Cardiac muscle cell (in vitro differentiated cells and primary cell): Measurements from ENCODE around the gene IL12RB1. TPM values are rescaled to one million over a fixed set of nuclear protein-coding genes. Genes with fewer than 3 reads are reported as not detected.
A peak's percentile ranks its signal among the peaks of the same experiment; 100 is the strongest.
"Not testable (repeated sequence)": the region's sequence is repeated elsewhere in the genome, so short reads cannot be mapped to it uniquely, and the experiment has no call there.

ENCODE experiments used
- DNase-seq, 2 donors: peaks; one replicate each; pipeline versions ENCODE4 v3.0.0 to v3.0.0-alpha.2; 2010 to 2017; ENCODE audit warnings: low read depth in 1 of 2, low spot score in 1 of 2
- H3K27ac ChIP-seq: fragments of 200-600 bp; sonication (generic); 2 replicates; pipeline ENCODE4 v1.5.1; 2016
- H3K27me3 ChIP-seq: fragments of 200-600 bp; sonication (generic); 2 replicates; pipeline ENCODE4 v1.6.0; 2016; ENCODE audit warnings: control low read depth
- H3K36me3 ChIP-seq: fragments of 200-600 bp; sonication (generic); 2 replicates; pipeline ENCODE4 v1.5.1; 2016; ENCODE audit warnings: control low read depth
- H3K4me1 ChIP-seq: fragments of 200-600 bp; sonication (generic); 2 replicates; pipeline ENCODE4 v1.8.1; 2017; ENCODE audit warnings: low read depth, mild to moderate bottlenecking, mixed run types
- H3K4me3 ChIP-seq: fragments of 200-600 bp; sonication (generic); 2 replicates; pipeline ENCODE4 v1.5.1; 2016; ENCODE audit warnings: mild to moderate bottlenecking
- H3K9me3 ChIP-seq: fragments of 200-600 bp; sonication (generic); 2 replicates; pipeline ENCODE4 v1.5.1; 2017; ENCODE audit warnings: low read depth, mild to moderate bottlenecking, control low read depth
- CTCF ChIP-seq: IDR thresholded peaks from 2 replicates; pipeline ENCODE4 v1.5.1; 2012; ENCODE audit warnings: low read depth, mild to moderate bottlenecking, low read length
- polyA plus RNA-seq: library from polyadenylated mRNA; unstranded; fragments of >200 nt; fragmentation: Nextera tagmentation; extraction: Ambion mirVana; gene quantifications from 2 replicates; pipeline ENCODE4 v1.2.1, GENCODE V29; 2016
- total RNA-seq: library from RNA; depleted of rRNA; stranded (reverse); fragments of >200 nt; gene quantifications from 2 replicates; pipeline ENCODE4 v1.2.3, GENCODE V29; 2016

Gene IL12RB1
- total and polyA plus RNA-seq, 2 experiments from 2014 or later = not detected

GRCh38 chr19:18093439-18094161, 6.9 kb upstream of the IL12RB1 start:
- H3K4me3 ChIP-seq = no peak overlapping the region
- no peak for DNase-seq
- H3K36me3 ChIP-seq = no peaks in the 10 kb centered on the region
- H3K4me1 ChIP-seq = no peaks in the 10 kb centered on the region
- no peak overlapping the region for H3K27ac ChIP-seq
- no peak for TF ChIP-seq CTCF
- H3K9me3 ChIP-seq = no peaks in the 10 kb centered on the region
- peaks cover 6% of the 10 kb centered on the region for H3K27me3 ChIP-seq

DNA sequence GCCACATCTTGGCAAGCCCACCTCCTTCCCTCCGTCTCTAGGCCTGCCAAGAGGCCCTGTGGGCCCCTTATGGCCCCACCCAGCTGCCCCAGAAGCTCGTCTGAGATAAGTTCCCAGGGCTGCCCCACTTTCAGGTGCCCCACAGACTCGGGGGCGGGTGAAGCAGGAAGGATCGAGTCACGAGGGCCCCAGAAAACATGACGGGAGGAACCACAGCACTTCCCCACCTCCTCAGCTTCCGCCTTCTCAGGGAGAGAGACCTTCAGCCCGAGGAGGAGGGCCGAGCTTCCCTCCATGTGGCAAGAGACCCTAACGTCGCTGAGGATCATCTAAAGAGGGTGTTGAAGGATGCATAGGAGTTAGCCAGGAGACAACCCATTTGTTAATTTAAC, 4.5 kb upstream of the IL12RB1 start:
- H3K27me3 ChIP-seq = no peaks in the 10 kb centered on the region
- H3K36me3 ChIP-seq = no peaks in the 10 kb centered on the region
- H3K9me3 ChIP-seq = no peaks in the 10 kb centered on the region
- TF ChIP-seq CTCF = no peak
- no peak overlapping the region for H3K27ac ChIP-seq
- H3K4me3 ChIP-seq = no peak overlapping the region
- no peaks in the 10 kb centered on the region for H3K4me1 ChIP-seq
- no peak for DNase-seq

- Histone ChIP-seq H3K4me3 (no peak overlapping the region), H3K27me3 (no peaks in the 10 kb centered on the region), H3K4me1 (no peaks in the 10 kb centered on the region), H3K9me3 (no peaks in the 10 kb centered on the region), H3K27ac (no peak overlapping the region), H3K36me3 (no peaks in the 10 kb centered on the region)
- TF ChIP-seq CTCF = no peak
- DNase-seq = peak in 1 of 2 donors; percentile 49
These were observed 3.9 kb upstream of the IL12RB1 start for GRCh38 chr19:18090545-18091216.

GRCh38 chr19:18089726-18090125, 3.0 kb upstream of the IL12RB1 start:
- no peak for TF ChIP-seq CTCF
- H3K36me3 ChIP-seq = no peaks in the 10 kb centered on the region
- no peak for DNase-seq
- H3K4me1 ChIP-seq = no peaks in the 10 kb centered on the region
- H3K27ac ChIP-seq = no peak overlapping the region
- no peaks in the 10 kb centered on the region for H3K27me3 ChIP-seq
- no peak overlapping the region for H3K4me3 ChIP-seq
- H3K9me3 ChIP-seq = no peaks in the 10 kb centered on the region

DNA sequence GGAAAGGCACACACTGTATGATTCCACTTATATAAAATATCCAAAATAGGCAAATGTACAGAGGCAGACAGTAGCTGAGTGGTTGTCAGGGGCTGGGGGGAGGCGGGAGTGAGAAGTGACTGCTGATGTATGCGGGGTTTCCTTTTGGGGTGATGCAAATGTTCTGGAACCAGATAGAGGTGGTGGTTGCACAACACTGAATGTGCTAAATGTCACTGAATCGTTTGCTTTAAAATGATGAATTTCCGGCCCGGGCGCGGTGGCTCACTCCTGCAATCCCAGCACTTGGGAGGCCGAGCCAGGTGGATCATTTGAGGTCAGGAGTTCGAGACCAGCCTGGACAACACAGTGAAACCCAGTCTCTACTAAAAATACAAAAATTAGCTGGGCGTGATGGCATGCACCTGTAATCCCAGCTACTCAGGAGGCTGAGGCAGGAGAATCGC, 2.4 kb upstream of the IL12RB1 start:
- H3K9me3 ChIP-seq = not testable (repeated sequence)

More for the DNA sequence above, 2.4 kb upstream of the IL12RB1 start:
- not testable (repeated sequence) for H3K4me3 ChIP-seq, H3K4me1 ChIP-seq, H3K27me3 ChIP-seq, H3K36me3 ChIP-seq, H3K27ac ChIP-seq
- DNase-seq = peak in 1 of 2 donors; percentile 85
